Pancreas (tissue), 10 donors: ENCODE measurements around the gene MYLK. TPM values are rescaled to one million over a fixed set of nuclear protein-coding genes. Genes with fewer than 3 reads are reported as not detected.

Experiments used
- ATAC-seq, 4 donors: fragments of 200-7000 bp; cut with Tn5 transposase; one replicate each; pipeline versions ENCODE4 v1.8.0 to v1.9.1; 2020; ENCODE audit warnings: mild to moderate bottlenecking in 4 of 4, moderate library complexity in 4 of 4
- DNase-seq, 6 donors: peaks; one replicate each; pipeline ENCODE4 v3.0.0-alpha.2; 2020
- FAIRE-seq: peaks from 2 replicates; lab custom pipeline; 2012; peaks lifted over from hg19 to GRCh38; lab: Jason Lieb, UNC
- H3K27ac ChIP-seq, 4 donors: fragments of 200-600 bp; sonication (generic); 1 replicate in 3 of 4; 2 replicates in 1 of 4; pipeline versions ENCODE4 v1.5.0 to v1.8.0; 2020
- H3K27me3 ChIP-seq, 4 donors: fragments of 200-600 bp; one replicate each; pipeline ENCODE4 v1.8.0; 2021
- H3K36me3 ChIP-seq, 3 donors: fragments of 200-600 bp; sonication (generic) in 1 of 3; one replicate each; pipeline versions ENCODE4 v1.5.0 to v1.8.0; 2020 to 2021
- H3K4me1 ChIP-seq, 3 donors: fragments of 200-600 bp; one replicate each; pipeline ENCODE4 v1.8.0; 2021
- H3K4me3 ChIP-seq, 4 donors: fragments of 200-600 bp; sonication (generic) in 2 of 4; one replicate each; pipeline versions ENCODE4 v1.5.0 to v1.8.0; 2020 to 2021
- H3K9me3 ChIP-seq, 4 donors: fragments of 200-600 bp; one replicate each; pipeline ENCODE4 v1.8.0; 2021
- CTCF ChIP-seq, 4 donors: fragments of 200-600 bp; sonication (generic) in 3 of 4; IDR thresholded peaks; one replicate each; pipeline versions ENCODE4 v1.5.0 to v1.8.0; 2021; ENCODE audit warnings: antibody characterized with exemption in 4 of 4
- WGBS, 2 donors: extraction: QIAGEN DNeasy Blood & Tissue Kit; methylation state at CpG; one replicate each; pipeline ENCODE4 v1.1.7; 2013; 5-methylcytosine and 5-hydroxymethylcytosine counted together
- intact Hi-C, 3 donors: fragments of 100-400 bp; cut with DNase I; formaldehyde crosslinking; loops; one replicate each; pipeline versions ENCODE4 v1.11.1 to v1.14.2; 2022
- polyA plus RNA-seq, 2 donors: library from polyadenylated mRNA; stranded (reverse); fragments of 200-250 nt; gene quantifications; one replicate each; pipeline ENCODE4 v1.2.3, GENCODE V29; 2013
- total RNA-seq, 6 donors: library from RNA; stranded (reverse); fragmentation: NEBNext Ultra II Directional in 4 of 6; extraction: Animal tissue kit (Norgen Biotek cat#: 25700) in 4 of 6; gene quantifications; one replicate each; pipeline versions ENCODE4 v1.2.1 to v1.2.4, GENCODE V29; 2021 to 2023
- donor health status: healthy with polysubstance abuse.
- donor health status: DM: no; HTN: no; CAD: no; lungs with moderate emphysema.
- donor health status: DM: no; HTN: no; CAD: no.
- donor health status: control.
- donor health status: control.
- donor health status: Bipolar disorder and iron deficiency.
- donor health status: DM: yes; HTN: yes; CAD: no.
- donor health status: DM: no; HTN: no; CAD: no.
- donor health status: DM: no; HTN: no; CAD: no.
- donor health status: DM: yes; HTN: yes; CAD: no.

The MYLK gene
- total and polyA plus RNA-seq, 8 donors: 3.1 to 12.0 (median 6.7) TPM

DNA sequence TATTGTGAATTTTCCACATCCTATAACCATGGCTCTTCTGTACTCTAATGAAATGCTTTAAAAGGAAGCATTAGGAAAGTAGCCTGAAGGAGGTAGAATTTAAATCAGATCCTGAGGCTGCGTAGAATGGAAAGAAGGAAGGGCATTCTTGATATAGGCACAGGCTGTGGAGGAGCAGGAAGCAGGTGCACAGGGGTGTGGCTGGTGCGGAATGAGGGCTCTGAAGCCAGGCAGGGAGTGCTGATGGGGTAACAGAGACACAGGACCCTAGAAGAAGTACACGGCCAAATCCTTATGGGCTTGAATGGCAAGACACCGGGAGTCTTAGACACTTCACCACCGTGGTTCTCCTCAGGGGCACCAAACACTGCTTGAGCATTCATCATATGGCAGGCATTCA is 97.0 kb downstream of the MYLK start:
- no peak for ATAC-seq

DNA sequence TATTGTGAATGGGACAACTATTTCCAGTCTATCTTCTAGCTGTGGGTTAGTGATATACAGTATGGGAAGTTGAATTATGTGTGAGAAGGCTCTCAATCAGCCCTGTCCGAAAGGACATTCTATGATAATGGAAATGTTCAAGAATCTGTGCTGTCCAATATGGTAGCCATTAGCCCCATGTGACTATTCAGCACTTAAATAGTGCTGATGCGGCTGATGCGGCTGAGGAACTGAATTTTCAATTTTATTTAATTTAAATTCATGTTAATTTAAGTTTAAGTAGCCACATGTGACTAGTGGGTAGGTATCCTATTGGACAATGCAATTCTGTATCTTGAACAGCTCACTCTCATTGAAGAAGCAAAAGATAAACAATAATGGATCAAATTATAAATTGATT is 98.5 kb downstream of the MYLK start:
- TF ChIP-seq CTCF (IDR thresholded peaks at IDR 0.05): no peak
- WGBS, 2 donors: 95 to 96% methylated on average over 3 of the region's 3 CpGs
- DNase-seq (no peak), ATAC-seq (no peak), FAIRE-seq (no peak)
- H3K4me3 ChIP-seq: no peak overlapping the region
- H3K27me3 ChIP-seq: no peaks in the 10 kb centered on the region
- no peaks in the 10 kb centered on the region for H3K36me3 ChIP-seq
- no peak overlapping the region for H3K27ac ChIP-seq
- H3K4me1 ChIP-seq: no peaks in the 10 kb centered on the region
- intact Hi-C loops: no loop called here
- no peaks in the 10 kb centered on the region for H3K9me3 ChIP-seq

More for the DNA sequence above, 97.0 kb downstream of the MYLK start:
- Histone ChIP-seq H3K36me3 (no peaks in the 10 kb centered on the region), H3K4me1 (no peaks in the 10 kb centered on the region), H3K27ac (no peak overlapping the region), H3K9me3 (no peaks in the 10 kb centered on the region), H3K27me3 (no peaks in the 10 kb centered on the region), H3K4me3 (no peak overlapping the region)
- WGBS, 2 donors: 86 to 89% methylated on average over 5 of the region's 5 CpGs
- no peak for TF ChIP-seq CTCF (IDR thresholded peaks at IDR 0.05)
- intact Hi-C loops: no loop called here
- DNase-seq (no peak), FAIRE-seq (no peak)

DNA sequence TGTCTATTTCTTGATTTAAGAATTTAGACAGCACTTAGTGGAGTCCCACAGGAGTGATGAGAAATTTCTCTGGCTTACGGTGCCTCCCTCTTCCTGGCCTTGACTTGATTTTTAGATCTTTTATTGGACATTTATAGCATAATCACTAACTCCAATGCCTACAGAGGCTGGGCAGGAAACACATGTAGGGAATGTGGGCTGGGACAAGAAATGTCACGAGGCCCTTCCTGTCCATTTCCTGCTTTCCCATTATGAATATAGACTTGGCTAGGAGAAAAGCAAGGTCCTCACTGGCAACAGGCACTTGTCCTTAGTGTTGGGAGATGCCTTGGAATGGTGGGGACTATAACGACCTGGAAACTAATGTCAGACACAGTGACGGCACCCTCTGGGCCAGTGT is 100.3 kb downstream of the MYLK start:
- Histone ChIP-seq H3K4me1 (no peaks in the 10 kb centered on the region), H3K9me3 (no peaks in the 10 kb centered on the region), H3K36me3 (no peaks in the 10 kb centered on the region), H3K4me3 (no peak overlapping the region), H3K27ac (no peak overlapping the region), H3K27me3 (no peaks in the 10 kb centered on the region)
- WGBS, 2 donors: 64 to 66% methylated on average over 4 of the region's 4 CpGs
- ATAC-seq (peak in 1 of 4 donors; percentile 8), FAIRE-seq (no peak), DNase-seq (no peak)
- intact Hi-C loops: no loop called here
- no peak for TF ChIP-seq CTCF (IDR thresholded peaks at IDR 0.05)

GRCh38 chr3:123783050-123783689 is 101.0 kb downstream of the MYLK start:
- Histone ChIP-seq H3K4me1 (no peaks in the 10 kb centered on the region), H3K36me3 (no peaks in the 10 kb centered on the region), H3K27ac (no peak overlapping the region), H3K9me3 (no peaks in the 10 kb centered on the region), H3K4me3 (no peak overlapping the region), H3K27me3 (no peaks in the 10 kb centered on the region)
- 36% methylated on average over 1 of the region's 1 CpG for WGBS, 2 donors
- TF ChIP-seq CTCF (IDR thresholded peaks at IDR 0.05): no peak
- ATAC-seq (peak in 1 of 4 donors; percentile 53), FAIRE-seq (peak; percentile 64), DNase-seq (no peak)
- intact Hi-C loops: no loop called here

DNA sequence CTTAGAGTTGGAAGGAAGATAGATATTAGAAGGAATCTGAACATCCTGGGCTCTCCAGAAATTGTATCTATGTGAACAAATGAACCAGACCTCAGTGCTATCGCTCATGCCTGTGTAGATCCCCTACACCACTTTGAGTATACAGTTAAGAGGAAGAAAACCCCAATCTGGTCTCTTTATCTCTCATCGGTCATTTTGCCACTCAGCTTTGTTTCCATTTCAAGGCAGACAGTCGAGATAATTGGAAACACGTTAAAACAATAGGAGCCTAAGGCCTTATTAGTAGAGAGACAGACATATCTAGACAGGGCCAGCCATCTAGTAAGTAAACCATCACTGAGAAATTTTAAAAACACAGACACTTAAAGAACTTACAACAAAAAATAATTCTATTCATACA is 101.6 kb downstream of the MYLK start:
- no peaks in the 10 kb centered on the region for H3K36me3 ChIP-seq
- no peak overlapping the region for H3K27ac ChIP-seq
- intact Hi-C loops: no loop called here
- H3K4me3 ChIP-seq: no peak overlapping the region
- no peak for DNase-seq
- WGBS, 2 donors: 40 to 47% methylated on average over 4 of the region's 4 CpGs
- no peaks in the 10 kb centered on the region for H3K4me1 ChIP-seq
- no peaks in the 10 kb centered on the region for H3K9me3 ChIP-seq
- no peak for ATAC-seq
- no peak for FAIRE-seq
- TF ChIP-seq CTCF (IDR thresholded peaks at IDR 0.05): no peak
- no peaks in the 10 kb centered on the region for H3K27me3 ChIP-seq
